ENCODE measurements around the gene OLR1. TPM values are rescaled to one million over a fixed set of nuclear protein-coding genes. Genes with fewer than 3 reads are reported as not detected.
"Not testable (repeated sequence)": the region's sequence is repeated elsewhere in the genome, so short reads cannot be mapped to it uniquely, and the experiment has no call there.

Gene OLR1
- 1 to 10 TPM in 8 of 12 donors, under 1 TPM in 2, not detected in 2; 0.69 to 2.5 (median 1.2) TPM for polyA plus RNA-seq (ENCODE audit: insufficient read length in 12 of 12)
- long read RNA-seq, donor 1, partial matches to known transcripts, result 0 of 1 reads
- long read RNA-seq, donor 1, other reads (novel, unspliced or antisense), result 0 of 1 reads
- long read RNA-seq, donor 2, result 0 reads
- long read RNA-seq, donor 3, result 0 reads
- long read RNA-seq, donor 4, result 0 reads
- long read RNA-seq, donor 5, result 0 reads
- long read RNA-seq, donor 6, result 0 reads
- long read RNA-seq, donor 7, result 0 reads
- long read RNA-seq, donor 8, result 0 reads
- long read RNA-seq, donor 9, result 0 reads
- long read RNA-seq, donor 10, result 0 reads
- long read RNA-seq, donor 11, result 0 reads

DNA sequence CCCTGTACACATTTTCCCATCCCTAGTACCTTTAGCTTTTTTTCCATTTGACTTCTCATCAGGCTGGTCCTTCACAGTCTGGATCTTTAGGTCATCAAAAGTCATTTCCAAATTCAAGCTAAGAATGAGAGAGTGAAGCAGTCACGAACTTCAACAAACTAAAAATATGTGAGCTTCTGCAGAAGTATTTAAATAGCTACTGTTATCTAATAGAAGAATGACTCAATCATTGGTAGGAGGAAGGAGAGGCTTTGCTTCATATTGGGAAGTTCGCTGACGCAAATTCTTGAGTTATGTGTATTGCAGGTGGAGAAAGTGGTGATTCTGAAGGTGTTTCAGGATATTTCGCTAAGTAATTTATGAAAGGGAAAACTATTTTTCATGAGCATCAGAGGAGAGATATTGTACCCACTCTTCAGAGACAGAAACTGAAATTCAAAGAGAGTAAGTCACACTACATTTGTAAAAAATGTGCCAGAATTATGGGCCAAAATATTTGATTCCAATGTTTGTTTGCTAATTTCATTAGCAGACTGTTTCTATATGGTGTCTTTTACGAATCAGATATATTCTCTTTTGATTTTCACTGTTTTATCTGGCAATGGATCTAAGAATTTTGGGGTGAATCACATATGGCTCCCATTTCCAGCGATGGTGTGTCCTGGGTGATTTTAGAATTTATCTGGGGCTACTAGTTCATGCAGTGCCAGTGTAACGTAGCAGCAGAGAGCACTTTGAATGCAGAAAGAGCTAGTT lies at the start of gene OLR1:
OLR1 (minus strand) TSS at position 160 of the 756 bp plus-strand sequence; CDS start at position 105, 55 bp downstream.
- no peak for DNase-seq

DNA sequence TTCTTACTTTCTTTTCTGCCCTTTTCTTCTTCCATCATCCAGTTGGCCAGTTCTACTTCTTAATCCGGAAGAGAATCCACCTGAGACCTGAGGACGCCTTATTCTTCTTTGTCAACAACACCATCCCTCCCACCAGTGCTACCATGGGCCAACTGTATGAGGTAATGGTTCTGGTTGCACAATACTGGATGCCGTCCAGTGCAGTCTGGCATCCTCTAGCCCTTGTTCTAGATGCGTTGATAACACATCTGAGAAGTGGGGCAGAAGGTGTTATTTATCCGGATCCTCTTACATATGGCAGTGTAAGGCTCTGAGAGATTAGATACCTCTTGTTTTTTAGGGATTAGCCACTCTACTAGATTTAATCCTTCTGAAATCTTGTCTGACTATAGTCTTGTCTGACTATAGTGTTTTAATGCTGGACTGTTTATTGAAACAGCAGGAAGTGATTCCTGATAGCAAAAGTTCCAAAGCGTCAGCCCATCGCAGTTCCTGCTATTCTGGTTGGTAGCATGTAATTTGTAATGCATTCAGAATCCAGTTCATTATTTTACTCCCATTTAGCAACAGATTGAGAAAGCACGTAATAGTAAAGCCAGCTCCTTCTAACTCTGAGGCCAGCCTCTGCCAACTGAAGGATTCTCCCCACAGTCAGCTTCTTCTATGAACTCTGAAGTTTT lies 48.6 kb upstream of the OLR1 start:
- no peak for DNase-seq

DNA sequence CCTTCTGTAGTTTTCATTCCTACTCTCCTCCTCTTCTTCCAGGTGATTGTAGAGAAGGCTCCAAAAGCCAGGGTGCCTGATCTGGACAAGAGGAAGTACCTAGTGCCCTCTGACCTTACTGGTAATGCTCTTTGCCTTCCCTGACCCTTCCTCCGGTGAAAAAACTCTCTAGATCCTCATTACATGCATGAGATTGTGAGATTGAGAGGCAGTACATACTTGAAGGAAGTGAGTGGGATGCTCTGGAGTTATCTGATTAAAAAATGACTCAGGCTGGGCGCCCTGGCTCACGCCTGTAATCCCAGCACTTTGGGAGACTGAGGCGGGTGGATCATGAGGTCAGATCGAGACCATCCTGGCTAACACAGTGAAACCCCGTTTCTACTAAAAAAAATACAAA lies 46.1 kb upstream of the OLR1 start:
- DNase-seq, result no peak

GRCh38 chr12:10215946-10216345 lies 44.0 kb upstream of the OLR1 start:
- DNase-seq, result not testable (repeated sequence)

DNA sequence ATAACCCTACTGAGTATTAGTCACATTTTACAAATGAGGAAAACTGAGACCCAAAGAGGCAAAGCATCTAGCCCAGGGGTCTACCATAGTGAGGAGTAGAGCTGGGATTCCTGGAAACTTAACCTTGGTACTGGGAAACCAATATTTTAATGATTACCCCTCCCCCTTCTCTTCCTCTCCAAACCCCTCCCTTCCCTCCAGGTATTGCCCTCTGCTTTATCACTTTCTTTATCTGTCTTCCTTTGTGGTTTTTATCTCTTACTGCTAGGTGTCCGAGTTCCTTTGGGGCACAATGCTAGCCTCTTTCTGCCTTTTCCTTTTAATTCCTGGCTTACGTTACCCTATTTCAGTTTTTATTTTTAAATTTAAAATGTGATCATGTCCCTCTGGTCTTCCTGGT lies 43.5 kb upstream of the OLR1 start:
- no peak for DNase-seq

DNA sequence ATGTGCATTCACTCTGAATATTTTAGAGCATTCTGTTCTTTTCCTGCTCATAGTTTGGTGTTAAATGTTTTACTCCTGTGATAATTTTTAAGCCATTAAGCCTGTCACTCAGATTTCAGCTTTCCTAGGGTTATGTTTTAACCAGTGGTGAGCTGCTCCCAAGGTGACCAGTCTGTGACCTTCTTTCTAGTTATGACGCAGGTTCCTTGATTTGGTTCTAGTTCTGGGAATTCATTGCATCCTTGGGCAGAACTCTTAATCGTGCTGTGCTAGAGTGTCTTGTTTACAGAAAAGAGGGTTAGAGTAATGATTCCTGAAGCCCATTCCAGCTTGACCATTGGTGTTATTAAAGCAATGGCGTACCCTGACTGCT lies 42.9 kb upstream of the OLR1 start:
- DNase-seq, result no peak

DNA sequence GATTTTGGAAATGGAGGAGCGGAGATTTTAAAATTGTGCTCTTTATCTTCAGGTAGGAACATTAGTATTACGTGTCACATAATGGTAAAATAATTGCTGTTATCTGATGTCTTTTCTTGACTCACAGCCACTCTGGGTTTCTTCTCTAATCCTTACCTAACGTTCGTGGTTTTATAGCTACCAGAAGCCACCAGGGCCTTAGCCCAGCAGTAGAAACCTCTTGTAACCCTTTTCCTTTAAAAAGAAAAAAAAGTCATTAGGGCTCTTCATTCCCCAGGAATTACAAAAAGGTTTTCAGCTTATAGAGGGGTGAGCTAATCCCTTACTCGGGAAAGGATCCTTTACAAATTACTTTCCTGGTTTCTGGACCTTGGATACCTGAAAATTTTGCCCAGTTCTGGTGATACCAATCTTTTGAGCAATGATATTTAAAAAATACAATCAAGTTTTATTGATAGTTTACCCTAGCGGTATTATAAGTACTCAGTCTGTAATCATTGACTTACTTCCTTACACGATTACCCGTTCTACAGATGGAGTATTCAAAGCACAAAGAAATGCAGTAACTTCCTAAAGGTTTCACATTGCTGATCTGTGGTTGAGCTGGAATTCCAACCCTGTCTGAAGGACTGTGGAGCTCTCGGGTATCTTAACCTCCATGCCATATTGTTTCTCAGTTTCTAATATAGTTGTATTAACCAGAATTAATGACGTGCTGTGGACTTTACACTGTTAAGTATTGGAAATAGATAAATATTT lies 42.4 kb upstream of the OLR1 start:
- DNase-seq, result peak; percentile 23

DNA sequence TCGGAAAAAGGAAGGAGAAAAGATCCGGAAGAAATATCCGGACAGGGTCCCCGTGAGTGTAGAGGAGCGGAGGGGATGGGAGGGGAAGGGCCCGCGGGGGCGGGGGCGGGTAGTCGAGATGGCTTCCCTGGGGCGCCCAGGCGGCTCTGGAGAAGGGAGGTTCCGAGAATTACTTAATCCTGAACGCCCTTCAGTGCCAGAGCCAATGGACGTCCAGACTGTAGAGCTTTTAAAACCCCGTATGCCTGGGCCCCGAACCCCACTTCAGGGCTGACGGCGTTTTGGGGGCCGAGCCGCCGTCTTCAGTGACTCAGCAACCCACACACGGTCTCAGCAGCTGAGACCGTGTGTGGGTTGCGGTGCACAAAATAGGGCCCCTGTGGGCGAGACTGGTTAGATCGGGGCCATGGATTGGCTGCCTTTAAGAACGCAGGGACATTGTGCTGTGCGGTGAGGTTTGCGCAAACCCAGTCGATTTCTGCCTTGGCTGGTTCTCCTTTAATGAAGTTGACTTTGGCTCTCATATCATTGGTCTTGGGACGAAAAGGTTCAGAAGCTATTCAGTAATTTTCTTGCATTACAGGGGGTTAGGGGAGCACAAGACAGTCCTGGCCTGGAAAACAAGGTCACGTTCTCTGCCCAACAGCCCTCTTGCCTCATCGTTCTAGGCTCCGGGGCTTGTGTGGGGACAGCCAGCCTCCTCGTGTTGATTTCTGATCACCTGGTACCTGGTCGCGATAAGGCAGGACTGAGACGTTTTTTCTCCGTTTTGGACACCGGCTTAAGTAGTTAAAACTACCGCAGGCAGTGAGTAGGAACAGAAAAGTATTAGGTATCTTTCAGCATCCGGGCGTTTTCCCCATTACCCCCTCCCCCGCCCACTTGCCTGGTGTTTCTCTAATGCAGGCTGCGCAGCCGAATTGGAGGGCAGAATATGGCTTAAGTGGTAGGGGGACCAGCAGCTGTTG lies 41.5 kb upstream of the OLR1 start:
- DNase-seq, result peak; percentile 73

DNA sequence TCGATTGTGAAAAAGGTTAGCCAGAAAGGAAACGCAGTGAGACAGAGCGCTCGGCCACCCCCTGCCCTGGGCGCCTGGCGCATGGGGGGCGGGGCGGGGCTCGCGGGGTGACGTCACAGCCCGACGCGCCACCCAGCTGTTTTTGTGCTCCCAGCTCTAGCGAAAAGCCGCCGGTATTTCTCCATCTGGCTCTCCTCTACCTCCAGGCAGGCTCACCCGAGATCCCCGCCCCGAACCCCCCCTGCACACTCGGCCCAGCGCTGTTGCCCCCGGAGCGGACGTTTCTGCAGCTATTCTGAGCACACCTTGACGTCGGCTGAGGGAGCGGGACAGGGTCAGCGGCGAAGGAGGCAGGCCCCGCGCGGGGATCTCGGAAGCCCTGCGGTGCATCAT lies 40.8 kb upstream of the OLR1 start, which contains the start of gene GABARAPL1:
GABARAPL1 (plus strand) TSS at position 139 of the 393 bp plus-strand sequence; CDS start at position 392, 253 bp downstream.
- peak; percentile 84 for DNase-seq

GRCh38 chr12:10211940-10212738 lies 40.2 kb upstream of the OLR1 start:
- DNase-seq, result peak; percentile 94

DNA sequence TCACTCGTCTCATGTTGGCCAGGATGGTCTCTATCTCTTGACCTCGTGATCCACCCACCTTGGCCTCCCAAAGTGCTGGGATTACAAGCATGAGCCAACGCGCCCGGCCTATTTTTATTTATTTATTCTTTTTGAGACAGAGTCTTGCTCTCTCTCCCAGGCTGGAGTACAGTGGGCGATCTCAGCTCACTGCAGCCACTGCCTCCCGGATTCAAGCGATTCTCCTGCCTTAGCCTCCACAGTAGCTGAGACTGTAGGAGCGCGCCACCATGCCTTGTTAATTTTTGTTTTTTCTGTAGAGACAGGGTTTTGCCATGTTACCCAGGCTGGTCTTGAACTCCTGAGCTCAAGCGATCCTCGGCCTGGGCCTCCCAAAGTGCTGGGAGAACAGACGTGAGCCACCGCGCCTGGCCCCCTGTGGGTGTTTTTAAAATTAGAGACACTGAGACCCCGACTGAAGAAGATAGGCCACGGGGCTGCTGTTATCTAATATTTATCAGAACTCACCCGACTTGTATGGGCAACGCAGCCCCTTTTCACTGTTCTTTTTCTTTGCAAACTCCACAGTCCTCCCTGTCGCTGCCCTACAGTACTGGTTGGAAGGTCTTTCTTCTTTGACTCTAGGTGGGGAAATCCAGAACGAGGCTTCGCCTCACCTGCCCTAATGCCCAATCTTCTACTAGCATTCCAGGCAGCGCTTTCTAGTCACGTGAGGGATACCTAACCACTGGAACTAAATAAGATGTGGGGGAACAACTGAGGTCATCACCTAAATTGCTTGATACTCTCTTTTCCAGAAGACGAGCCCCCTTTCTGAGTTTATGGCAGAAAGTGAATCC lies 39.4 kb upstream of the OLR1 start:
- DNase-seq, result no peak

DNA sequence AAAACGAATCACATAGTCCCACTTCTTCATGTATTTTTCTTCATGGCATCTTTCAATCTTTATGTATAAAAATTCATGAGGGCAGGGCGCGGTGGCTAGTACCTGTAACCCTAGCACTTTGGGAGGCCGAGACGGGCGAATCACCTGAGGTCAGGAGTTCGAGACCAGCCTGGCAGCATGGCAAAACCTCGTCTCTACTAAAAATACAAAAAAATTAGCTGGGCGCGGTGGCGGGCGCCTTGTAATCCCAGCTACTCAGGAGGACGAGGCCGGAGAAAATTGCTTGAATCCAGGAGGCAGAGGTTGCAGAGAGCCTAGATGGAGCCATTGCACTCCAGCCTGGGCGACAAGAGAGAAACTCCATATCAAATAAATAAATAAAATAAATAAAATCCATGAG lies 38.3 kb upstream of the OLR1 start:
- DNase-seq, result no peak

GRCh38 chr12:10207136-10207535 lies 35.2 kb upstream of the OLR1 start:
- no peak for DNase-seq

GRCh38 chr12:10205220-10205807 lies 33.4 kb upstream of the OLR1 start:
- DNase-seq, result no peak

GRCh38 chr12:10204495-10204894 lies 32.6 kb upstream of the OLR1 start:
- DNase-seq, result not testable (repeated sequence)

GRCh38 chr12:10197879-10198278 lies 25.9 kb upstream of the OLR1 start:
- DNase-seq, result no peak

- DNase-seq, result no peak
Measured at GRCh38 chr12:10196210-10196609, 24.3 kb upstream of the OLR1 start.

- DNase-seq, result no peak
Measured at GRCh38 chr12:10194160-10194670, 22.3 kb upstream of the OLR1 start.

All from muscle of arm (tissue), 14 donors.